DMS153 (cell line): Measurements from ENCODE around the gene SPATA2.
"Not testable (repeated sequence)": the region's sequence is repeated elsewhere in the genome, so short reads cannot be mapped to it uniquely, and the experiment has no call there.

ENCODE experiments used
- DNase-seq: peaks from one replicate; lab custom pipeline; 2025; lab: John Stamatoyannopoulos, UW

The SPATA2 gene

GRCh38 chr20:49904440-49905214, 10.7 kb downstream of the SPATA2 start:
- DNase-seq: no peak

GRCh38 chr20:49901588-49901987, 13.7 kb downstream of the SPATA2 start:
- DNase-seq: no peak

- no peak for DNase-seq
Observed at GRCh38 chr20:49899541-49900383, 15.6 kb downstream of the SPATA2 start.

- no peak for DNase-seq
Observed at GRCh38 chr20:49896204-49896603, 19.1 kb downstream of the SPATA2 start.

GRCh38 chr20:49895474-49896093, 19.7 kb downstream of the SPATA2 start:
- not testable (repeated sequence) for DNase-seq

- DNase-seq: no peak
Observed at GRCh38 chr20:49894073-49894470, 21.3 kb downstream of the SPATA2 start.

- DNase-seq: no peak
Observed at GRCh38 chr20:49893242-49894072, 21.9 kb downstream of the SPATA2 start.

- no peak for DNase-seq
Observed at GRCh38 chr20:49892817-49893216, 22.5 kb downstream of the SPATA2 start.

- DNase-seq: no peak
Observed at GRCh38 chr20:49892260-49892659, 23.1 kb downstream of the SPATA2 start.

- no peak for DNase-seq
Observed at GRCh38 chr20:49891476-49892110, 23.7 kb downstream of the SPATA2 start.

- no peak for DNase-seq
Observed at GRCh38 chr20:49890471-49891361, 24.6 kb downstream of the SPATA2 start.

GRCh38 chr20:49889935-49890333, 25.4 kb downstream of the SPATA2 start:
- DNase-seq: no peak

- DNase-seq: no peak
Observed at GRCh38 chr20:49889001-49889934, 26.1 kb downstream of the SPATA2 start.

GRCh38 chr20:49888212-49889000, 26.9 kb downstream of the SPATA2 start:
- DNase-seq: no peak

GRCh38 chr20:49887251-49888211, 27.8 kb downstream of the SPATA2 start:
- no peak for DNase-seq

GRCh38 chr20:49886571-49887213, 28.6 kb downstream of the SPATA2 start:
- DNase-seq: no peak
